SU-DHL-6 (cell line): ENCODE results near the gene FAM209A.

Experiments
- H2AFZ ChIP-seq: fragments of 200-600 bp; sonication (generic); 2 replicates; pipeline ENCODE4 v1.6.1; 2014; ENCODE audit warnings: low read depth, mild to moderate bottlenecking, moderate library complexity, mixed read lengths, antibody characterized with exemption, low read length; ENCODE audit not compliant: severe bottlenecking
- H3F3A ChIP-seq: fragments of 200-600 bp; shearing (Covaris generic); 2 replicates; pipeline ENCODE4 v1.6.0; 2016; ENCODE audit warnings: antibody characterized with exemption, mild to moderate bottlenecking; ENCODE audit not compliant: insufficient read depth
- H3K27ac ChIP-seq: fragments of 200-600 bp; sonication (generic); 2 replicates; pipeline ENCODE4 v1.5.1; 2016; ENCODE audit warnings: low read depth, mild to moderate bottlenecking, low read length, moderate library complexity, mixed read lengths
- H3K27me3 ChIP-seq: fragments of 200-600 bp; sonication (generic), shearing (Covaris generic); 2 replicates; pipeline ENCODE4 v1.6.0; 2014; ENCODE audit warnings: mild to moderate bottlenecking, low read length
- H3K36me3 ChIP-seq: fragments of 200-600 bp; sonication (generic); 2 replicates; pipeline ENCODE4 v1.6.1; 2014; ENCODE audit warnings: mild to moderate bottlenecking, low read length, mixed read lengths
- H3K4me2 ChIP-seq: fragments of 300-600, 200-600 bp; shearing (Covaris generic), sonication (generic); 2 replicates; pipeline ENCODE4 v1.6.0; 2014; ENCODE audit warnings: low read length, low read depth, mild to moderate bottlenecking; ENCODE audit not compliant: poor library complexity, severe bottlenecking
- H3K4me3 ChIP-seq: fragments of 200-600 bp; sonication (generic); 2 replicates; pipeline ENCODE4 v1.5.1; 2014; ENCODE audit warnings: antibody characterized with exemption, low read length, mild to moderate bottlenecking, mixed read lengths; ENCODE audit not compliant: insufficient read depth, poor library complexity, severe bottlenecking
- H3K79me2 ChIP-seq: fragments of 200-600 bp; sonication (generic); 2 replicates; pipeline ENCODE4 v1.6.1; 2014; ENCODE audit warnings: mild to moderate bottlenecking, low read length, moderate library complexity; ENCODE audit not compliant: insufficient read depth
- H3K9ac ChIP-seq: fragments of 200-600 bp; sonication (generic); 2 replicates; pipeline ENCODE4 v1.7.0; 2014; ENCODE audit warnings: mild to moderate bottlenecking, low read length
- H3K9me2 ChIP-seq: fragments of 200-600 bp; sonication (generic); replicated peaks from 2 replicates; pipeline ENCODE4 v1.6.1; 2014; ENCODE audit warnings: low read length; ENCODE audit not compliant: insufficient read depth
- H3K9me3 ChIP-seq: fragments of 200-600 bp; sonication (generic); 2 replicates; pipeline ENCODE4 v1.6.1; 2014; ENCODE audit warnings: low read length, mixed read lengths; ENCODE audit not compliant: insufficient read depth
- H4K20me1 ChIP-seq: fragments of 200-600 bp; sonication (generic); 2 replicates; pipeline ENCODE4 v1.6.1; 2014; ENCODE audit warnings: low read depth, mild to moderate bottlenecking, antibody characterized with exemption, low read length, moderate library complexity, mixed read lengths
- EZH2phosphoT487 ChIP-seq: fragments of 200-600 bp; sonication (generic), shearing (Covaris generic); conservative IDR thresholded peaks from 2 replicates; pipeline ENCODE4 v1.6.1; 2018; ENCODE audit warnings: mild to moderate bottlenecking, antibody characterized with exemption, low read length, moderate library complexity, mixed read lengths
- TF ChIP-seq, protein P1 (sequence below): fragments of 200-600 bp; sonication (generic); IDR thresholded peaks from one replicate; pipeline ENCODE4 v1.5.1; 2017; ENCODE audit warnings: antibody characterized with exemption, mild to moderate bottlenecking, low read length, moderate library complexity; ENCODE audit not compliant: insufficient read depth, poor library complexity, severe bottlenecking

Gene FAM209A

DNA sequence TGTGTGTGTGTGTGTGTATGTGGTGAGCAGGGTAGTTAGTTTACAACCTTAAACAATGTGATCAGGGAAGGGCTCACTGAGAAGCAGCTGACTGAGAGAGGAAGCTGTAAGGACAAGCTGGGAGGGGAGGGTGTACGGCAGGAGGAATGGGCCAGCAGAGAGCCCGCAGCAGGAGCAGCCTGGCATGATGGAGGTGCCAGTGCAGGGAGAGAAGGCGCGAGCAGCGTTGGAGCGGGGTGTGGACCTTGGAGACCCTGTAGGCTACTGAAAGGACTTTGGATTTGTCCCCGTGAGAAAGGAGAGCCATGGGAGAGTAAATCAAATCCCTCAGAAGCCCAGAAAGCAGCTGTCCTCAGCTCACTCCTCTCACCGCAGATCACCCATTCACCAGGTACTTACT, 27.0 kb downstream of the FAM209A start:
- Histone ChIP-seq H3K4me3 (no peak overlapping the region), H3K9me3 (no peaks in the 10 kb centered on the region), H3F3A (no peaks in the 10 kb centered on the region), H2AFZ (no peak overlapping the region), H3K27ac (no peak overlapping the region), H3K9me2 (no peaks in the 10 kb centered on the region), H3K27me3 (no peaks in the 10 kb centered on the region), H3K36me3 (no peaks in the 10 kb centered on the region), H4K20me1 (no peaks in the 10 kb centered on the region), H3K4me2 (no peak overlapping the region), H3K79me2 (no peaks in the 10 kb centered on the region), H3K9ac (no peak overlapping the region)
- TF ChIP-seq, protein P1, sequence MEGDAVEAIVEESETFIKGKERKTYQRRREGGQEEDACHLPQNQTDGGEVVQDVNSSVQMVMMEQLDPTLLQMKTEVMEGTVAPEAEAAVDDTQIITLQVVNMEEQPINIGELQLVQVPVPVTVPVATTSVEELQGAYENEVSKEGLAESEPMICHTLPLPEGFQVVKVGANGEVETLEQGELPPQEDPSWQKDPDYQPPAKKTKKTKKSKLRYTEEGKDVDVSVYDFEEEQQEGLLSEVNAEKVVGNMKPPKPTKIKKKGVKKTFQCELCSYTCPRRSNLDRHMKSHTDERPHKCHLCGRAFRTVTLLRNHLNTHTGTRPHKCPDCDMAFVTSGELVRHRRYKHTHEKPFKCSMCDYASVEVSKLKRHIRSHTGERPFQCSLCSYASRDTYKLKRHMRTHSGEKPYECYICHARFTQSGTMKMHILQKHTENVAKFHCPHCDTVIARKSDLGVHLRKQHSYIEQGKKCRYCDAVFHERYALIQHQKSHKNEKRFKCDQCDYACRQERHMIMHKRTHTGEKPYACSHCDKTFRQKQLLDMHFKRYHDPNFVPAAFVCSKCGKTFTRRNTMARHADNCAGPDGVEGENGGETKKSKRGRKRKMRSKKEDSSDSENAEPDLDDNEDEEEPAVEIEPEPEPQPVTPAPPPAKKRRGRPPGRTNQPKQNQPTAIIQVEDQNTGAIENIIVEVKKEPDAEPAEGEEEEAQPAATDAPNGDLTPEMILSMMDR = no peak
- no peak for TF ChIP-seq EZH2phosphoT487

DNA sequence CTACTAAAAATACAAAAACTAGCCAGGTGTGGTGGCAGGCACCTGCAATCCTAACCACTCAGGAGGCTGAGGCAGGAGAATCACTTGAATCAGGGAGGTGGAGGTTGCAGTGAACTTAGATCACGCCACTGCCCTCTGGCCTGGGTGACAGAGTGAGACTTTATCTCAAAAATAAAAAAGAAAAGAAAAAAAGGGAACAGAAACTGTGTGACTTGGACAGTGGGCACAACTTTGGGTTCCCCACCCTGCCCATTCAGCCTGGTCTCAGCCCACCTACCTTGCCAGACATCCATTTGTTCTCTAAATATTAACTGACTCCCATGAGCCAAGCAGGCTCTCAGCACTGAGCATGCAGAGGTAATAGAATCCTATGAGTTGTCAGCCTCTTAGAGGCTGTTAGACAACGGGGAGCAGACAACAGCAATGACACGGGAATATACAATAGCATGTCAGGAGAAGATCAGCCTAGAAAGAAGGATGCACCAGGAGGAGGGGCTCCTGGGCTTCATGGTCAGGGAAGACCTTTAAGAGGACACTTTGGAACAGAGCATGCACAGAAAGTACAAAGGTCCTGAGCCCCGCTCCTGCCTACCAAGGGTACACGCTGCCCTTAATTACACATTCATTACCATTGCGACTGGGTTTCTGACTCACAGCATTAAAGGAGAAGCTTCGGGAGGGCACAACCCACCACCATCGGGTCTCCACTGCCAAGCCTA, 28.5 kb downstream of the FAM209A start:
- TF ChIP-seq, protein P1 = no peak
- no peak for TF ChIP-seq EZH2phosphoT487
- Histone ChIP-seq H3F3A (no peaks in the 10 kb centered on the region), H3K9me2 (no peaks in the 10 kb centered on the region), H3K27ac (no peak overlapping the region), H4K20me1 (no peaks in the 10 kb centered on the region), H3K9ac (no peak overlapping the region), H3K4me3 (no peak overlapping the region), H3K9me3 (no peaks in the 10 kb centered on the region), H3K27me3 (no peaks in the 10 kb centered on the region), H3K36me3 (no peaks in the 10 kb centered on the region), H3K79me2 (no peaks in the 10 kb centered on the region), H2AFZ (no peak overlapping the region), H3K4me2 (no peak overlapping the region)

DNA sequence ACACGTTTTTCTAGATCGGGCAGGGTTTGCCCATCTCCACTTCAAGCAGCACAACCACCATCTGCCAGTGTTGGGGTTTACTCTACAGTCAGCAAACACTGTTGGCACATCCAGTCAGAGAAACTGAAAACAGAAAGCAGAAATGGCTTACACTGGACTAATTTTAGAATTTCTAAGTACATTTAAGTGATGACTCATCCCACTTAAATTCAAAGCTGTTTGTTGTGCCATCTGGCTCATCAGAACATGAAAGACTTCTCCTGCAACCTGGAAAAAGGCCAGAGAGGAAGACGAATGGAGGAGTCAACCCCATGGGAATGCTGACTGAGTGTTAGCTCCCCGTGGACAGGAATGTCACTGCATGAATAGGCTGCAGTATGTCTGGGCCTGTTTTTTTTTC, 30.3 kb downstream of the FAM209A start:
- no peaks in the 10 kb centered on the region for H3K36me3 ChIP-seq
- H3F3A ChIP-seq = no peaks in the 10 kb centered on the region
- no peak overlapping the region for H3K4me3 ChIP-seq
- H3K27ac ChIP-seq = no peak overlapping the region
- no peaks in the 10 kb centered on the region for H3K9me2 ChIP-seq
- H2AFZ ChIP-seq = no peak overlapping the region
- H3K9ac ChIP-seq = no peak overlapping the region
- TF ChIP-seq, protein P1 = no peak
- no peak for TF ChIP-seq EZH2phosphoT487
- H3K9me3 ChIP-seq = no peaks in the 10 kb centered on the region
- H4K20me1 ChIP-seq = no peaks in the 10 kb centered on the region
- H3K4me2 ChIP-seq = no peak overlapping the region
- no peaks in the 10 kb centered on the region for H3K27me3 ChIP-seq
- no peaks in the 10 kb centered on the region for H3K79me2 ChIP-seq
